CD4-positive, alpha-beta T cell treated with Interferon gamma for 1 hour (primary cell): ENCODE data around the gene C19orf47.

Experiments
- DNase-seq: peaks from one replicate; pipeline ENCODE4 v3.0.0-alpha.2; 2020

C19orf47 gene

GRCh38 chr19:40280608-40281221, 67.5 kb downstream of the C19orf47 start:
- no peak for DNase-seq

- peak; percentile 5 for DNase-seq
These were observed 68.2 kb downstream of the C19orf47 start for GRCh38 chr19:40279761-40280607.

GRCh38 chr19:40279120-40279551, 69.1 kb downstream of the C19orf47 start:
- DNase-seq: no peak

- no peak for DNase-seq
These were observed 69.7 kb downstream of the C19orf47 start for GRCh38 chr19:40278361-40279035.

GRCh38 chr19:40277356-40278059, 70.7 kb downstream of the C19orf47 start:
- DNase-seq: no peak

- peak; percentile 18 for DNase-seq
These were observed 73.3 kb downstream of the C19orf47 start for GRCh38 chr19:40274585-40275544.

- DNase-seq: no peak
These were observed 74.5 kb downstream of the C19orf47 start for GRCh38 chr19:40273469-40274360.

GRCh38 chr19:40272261-40272660, 75.9 kb downstream of the C19orf47 start:
- no peak for DNase-seq

GRCh38 chr19:40271706-40272105, 76.5 kb downstream of the C19orf47 start:
- DNase-seq: no peak

GRCh38 chr19:40270362-40271089, 77.7 kb downstream of the C19orf47 start:
- DNase-seq: no peak
